Esophagus muscularis mucosa (tissue), 3 donors: ENCODE results near the gene XCR1.

Experiments
- CTCF ChIP-seq, 3 experiments: fragments of 200-600 bp in 2 of 3; fragments of 450-650 bp in 1 of 3; sonication (generic) in 2 of 3; IDR thresholded peaks; one replicate each; pipeline ENCODE4 v1.5.1; 2017 to 2019; ENCODE audit warnings: antibody characterized with exemption in 3 of 3, mild to moderate bottlenecking in 2 of 3, moderate library complexity in 1 of 3
- POLR2A ChIP-seq: fragments of 450-650 bp; IDR thresholded peaks from one replicate; pipeline ENCODE4 v1.6.1; 2017; ENCODE audit warnings: antibody characterized with exemption, moderate library complexity, mild to moderate bottlenecking, low read depth
- POLR2AphosphoS5 ChIP-seq, 2 donors: sonication (generic); formaldehyde crosslinking; IDR thresholded peaks; one replicate each; pipeline ENCODE4 v1.6.1; 2017; ENCODE audit warnings: antibody characterized with exemption in 2 of 2

DNA sequence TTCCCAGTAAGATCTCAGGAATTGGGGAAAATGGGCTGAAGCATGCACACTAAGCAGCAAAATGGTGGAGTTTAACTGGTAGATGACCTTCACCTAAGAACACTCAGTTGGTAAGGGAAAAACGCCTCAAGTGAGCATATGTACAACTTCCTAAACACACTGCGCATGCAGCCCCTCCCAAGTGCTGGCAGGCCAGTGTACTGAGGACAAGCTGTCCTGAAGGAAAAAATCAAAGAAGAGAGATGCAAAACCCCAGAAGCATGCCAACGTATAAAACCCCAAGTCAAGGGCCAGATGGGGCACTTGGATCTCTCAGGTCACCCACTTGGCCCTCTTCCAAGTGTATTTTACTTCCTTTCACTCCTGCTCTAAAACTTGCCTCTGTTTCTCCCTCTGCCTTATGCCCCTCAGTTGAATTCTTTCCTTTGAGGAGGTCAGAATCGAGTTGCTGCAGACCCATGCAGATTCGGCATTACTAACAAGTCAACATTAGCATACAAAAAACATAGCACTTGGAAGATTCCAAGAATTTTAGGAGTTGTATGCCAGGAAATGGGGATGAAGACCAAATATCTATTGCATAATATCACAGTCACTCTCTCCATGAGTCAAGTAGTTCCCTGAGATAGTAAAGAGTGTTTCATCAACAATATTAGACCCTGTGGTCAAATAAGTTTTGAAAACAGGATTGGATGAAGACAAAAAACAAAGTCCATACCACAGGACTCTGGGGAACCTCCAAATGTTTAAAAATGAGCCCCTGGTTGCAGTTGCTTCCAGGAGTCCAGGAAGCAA is 20.8 kb downstream of the XCR1 start:
- no peak for TF ChIP-seq POLR2A
- TF ChIP-seq CTCF (IDR thresholded peaks at IDR 0.05), result no peak
- peak in 1 of 2 donors; percentile 49 for TF ChIP-seq POLR2AphosphoS5 (IDR thresholded peaks at IDR 0.05)
